Ovary (tissue), 3 donors: ENCODE measurements around the gene PHACTR1.

ENCODE experiments used
- EP300 ChIP-seq: sonication (generic); formaldehyde crosslinking; IDR thresholded peaks from one replicate; pipeline ENCODE4 v1.6.1; 2017; ENCODE audit warnings: antibody characterized with exemption
- TF ChIP-seq, protein P1 (sequence below), 3 donors: fragments of 450-650 bp in 2 of 3; fragments of 200-600 bp in 1 of 3; IDR thresholded peaks; one replicate each; pipeline versions ENCODE4 v1.5.1 to v1.8.0; 2016 to 2022; ENCODE audit warnings: antibody characterized with exemption in 3 of 3, mild to moderate bottlenecking in 1 of 3
- donor health status: DM: no; HTN: no; CAD: no.

GRCh38 chr6:13164291-13164690 is 447.7 kb downstream of the PHACTR1 start:
- no peak for TF ChIP-seq EP300
- TF ChIP-seq, protein P1, sequence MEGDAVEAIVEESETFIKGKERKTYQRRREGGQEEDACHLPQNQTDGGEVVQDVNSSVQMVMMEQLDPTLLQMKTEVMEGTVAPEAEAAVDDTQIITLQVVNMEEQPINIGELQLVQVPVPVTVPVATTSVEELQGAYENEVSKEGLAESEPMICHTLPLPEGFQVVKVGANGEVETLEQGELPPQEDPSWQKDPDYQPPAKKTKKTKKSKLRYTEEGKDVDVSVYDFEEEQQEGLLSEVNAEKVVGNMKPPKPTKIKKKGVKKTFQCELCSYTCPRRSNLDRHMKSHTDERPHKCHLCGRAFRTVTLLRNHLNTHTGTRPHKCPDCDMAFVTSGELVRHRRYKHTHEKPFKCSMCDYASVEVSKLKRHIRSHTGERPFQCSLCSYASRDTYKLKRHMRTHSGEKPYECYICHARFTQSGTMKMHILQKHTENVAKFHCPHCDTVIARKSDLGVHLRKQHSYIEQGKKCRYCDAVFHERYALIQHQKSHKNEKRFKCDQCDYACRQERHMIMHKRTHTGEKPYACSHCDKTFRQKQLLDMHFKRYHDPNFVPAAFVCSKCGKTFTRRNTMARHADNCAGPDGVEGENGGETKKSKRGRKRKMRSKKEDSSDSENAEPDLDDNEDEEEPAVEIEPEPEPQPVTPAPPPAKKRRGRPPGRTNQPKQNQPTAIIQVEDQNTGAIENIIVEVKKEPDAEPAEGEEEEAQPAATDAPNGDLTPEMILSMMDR (IDR thresholded peaks at IDR 0.05): no peak
